ENCODE measurements around the gene GINS1.

Gene GINS1

DNA sequence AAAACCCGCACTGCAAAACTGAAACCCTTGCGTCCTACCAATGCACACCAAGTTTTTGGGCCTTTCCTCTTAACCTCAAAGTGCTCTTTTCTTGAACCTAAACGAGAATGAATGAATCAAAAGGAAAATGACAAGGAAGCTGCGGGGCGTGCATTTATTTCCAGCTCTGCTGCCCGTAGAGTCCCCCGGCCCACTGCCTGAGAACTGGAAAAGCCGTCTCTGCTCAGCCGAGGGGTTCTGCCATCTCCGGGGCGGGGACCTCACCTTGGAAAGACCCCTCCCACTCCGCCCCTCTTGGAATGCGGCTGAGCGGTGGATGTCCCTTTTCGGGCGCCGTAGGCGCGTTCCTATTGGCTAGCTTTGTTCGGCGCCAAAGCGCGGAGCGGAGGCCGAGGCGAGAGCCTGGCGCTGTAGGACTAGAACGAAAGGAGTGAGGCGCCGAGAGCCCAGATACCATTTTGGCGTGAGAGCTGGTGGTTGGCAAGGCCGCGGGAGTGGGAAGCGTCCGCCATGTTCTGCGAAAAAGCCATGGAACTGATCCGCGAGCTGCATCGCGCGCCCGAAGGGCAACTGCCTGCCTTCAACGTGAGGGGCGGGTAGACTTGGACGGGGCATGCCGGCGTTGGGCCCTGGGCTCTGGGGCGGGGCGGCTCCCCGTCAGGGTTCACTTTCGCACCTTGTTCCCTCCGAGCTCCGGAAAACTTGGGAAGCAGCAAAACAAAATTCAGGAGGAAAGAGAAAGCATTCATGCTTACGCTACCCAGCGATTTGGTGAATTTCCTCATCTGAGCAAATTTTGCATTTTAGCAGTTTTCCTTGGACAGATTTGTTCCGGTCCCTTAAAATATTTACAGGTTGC lies at the start of gene GINS1:
Gene GINS1, plus strand, starts transcription at position 363 of the 859 bp plus-strand sequence. Its CDS starts 148 bp downstream, at position 511.
- peaks cover 41% of the 10 kb centered on the region for H3K79me2 ChIP-seq (ENCODE audit: low read length)
- H3K9ac ChIP-seq (ENCODE audit: low read length), result peak within 1 kb of the TSS; percentile 84
- peaks cover 8% of the 10 kb centered on the region; the same call in 1 of the 2 replicates for H3K4me1 ChIP-seq (ENCODE audit: low read length)
- H3K9me3 ChIP-seq (replicated peaks; ENCODE audit: insufficient read depth, low read length), result no peaks in the 10 kb centered on the region
- no peaks in the 10 kb centered on the region for H3K9me2 ChIP-seq (replicated peaks; ENCODE audit: insufficient read depth, low read length)
- no peaks in the 10 kb centered on the region for H3K36me3 ChIP-seq (replicated peaks; ENCODE audit: insufficient read depth, low read length)
- peak within 1 kb of the TSS; percentile 90 for H3K4me3 ChIP-seq (ENCODE audit: low read length)
- no peak for TF ChIP-seq EZH2 (optimal IDR thresholded peaks at IDR 0.05; ENCODE audit: low read depth, low read length)
- no peak for TF ChIP-seq EZH2phosphoT487 (IDR thresholded peaks at IDR 0.05; ENCODE audit: low read length)
- TF ChIP-seq, protein P1, sequence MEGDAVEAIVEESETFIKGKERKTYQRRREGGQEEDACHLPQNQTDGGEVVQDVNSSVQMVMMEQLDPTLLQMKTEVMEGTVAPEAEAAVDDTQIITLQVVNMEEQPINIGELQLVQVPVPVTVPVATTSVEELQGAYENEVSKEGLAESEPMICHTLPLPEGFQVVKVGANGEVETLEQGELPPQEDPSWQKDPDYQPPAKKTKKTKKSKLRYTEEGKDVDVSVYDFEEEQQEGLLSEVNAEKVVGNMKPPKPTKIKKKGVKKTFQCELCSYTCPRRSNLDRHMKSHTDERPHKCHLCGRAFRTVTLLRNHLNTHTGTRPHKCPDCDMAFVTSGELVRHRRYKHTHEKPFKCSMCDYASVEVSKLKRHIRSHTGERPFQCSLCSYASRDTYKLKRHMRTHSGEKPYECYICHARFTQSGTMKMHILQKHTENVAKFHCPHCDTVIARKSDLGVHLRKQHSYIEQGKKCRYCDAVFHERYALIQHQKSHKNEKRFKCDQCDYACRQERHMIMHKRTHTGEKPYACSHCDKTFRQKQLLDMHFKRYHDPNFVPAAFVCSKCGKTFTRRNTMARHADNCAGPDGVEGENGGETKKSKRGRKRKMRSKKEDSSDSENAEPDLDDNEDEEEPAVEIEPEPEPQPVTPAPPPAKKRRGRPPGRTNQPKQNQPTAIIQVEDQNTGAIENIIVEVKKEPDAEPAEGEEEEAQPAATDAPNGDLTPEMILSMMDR (IDR thresholded peaks at IDR 0.05; ENCODE audit: low read length), result no peak
- H3K27me3 ChIP-seq (replicated peaks; ENCODE audit: insufficient read depth, low read length), result no peaks in the 10 kb centered on the region
- peaks cover 6% of the 10 kb centered on the region; the same call in 1 of the 2 replicates for H3F3A ChIP-seq (ENCODE audit: insufficient read depth, low read length)
- peak; percentile 82 for DNase-seq
- peak within 1 kb of the TSS; percentile 32 for H3K4me2 ChIP-seq (ENCODE audit: low read depth, low read length)
- H3K27ac ChIP-seq (ENCODE audit: low read length), result peak within 1 kb of the TSS; percentile 68; the same call in 1 of the 2 replicates
- peak within 1 kb of the TSS; percentile 89 for H2AFZ ChIP-seq (ENCODE audit: low read length)
- no peaks in the 10 kb centered on the region for H4K20me1 ChIP-seq (ENCODE audit: insufficient read depth, low read length)

DNA sequence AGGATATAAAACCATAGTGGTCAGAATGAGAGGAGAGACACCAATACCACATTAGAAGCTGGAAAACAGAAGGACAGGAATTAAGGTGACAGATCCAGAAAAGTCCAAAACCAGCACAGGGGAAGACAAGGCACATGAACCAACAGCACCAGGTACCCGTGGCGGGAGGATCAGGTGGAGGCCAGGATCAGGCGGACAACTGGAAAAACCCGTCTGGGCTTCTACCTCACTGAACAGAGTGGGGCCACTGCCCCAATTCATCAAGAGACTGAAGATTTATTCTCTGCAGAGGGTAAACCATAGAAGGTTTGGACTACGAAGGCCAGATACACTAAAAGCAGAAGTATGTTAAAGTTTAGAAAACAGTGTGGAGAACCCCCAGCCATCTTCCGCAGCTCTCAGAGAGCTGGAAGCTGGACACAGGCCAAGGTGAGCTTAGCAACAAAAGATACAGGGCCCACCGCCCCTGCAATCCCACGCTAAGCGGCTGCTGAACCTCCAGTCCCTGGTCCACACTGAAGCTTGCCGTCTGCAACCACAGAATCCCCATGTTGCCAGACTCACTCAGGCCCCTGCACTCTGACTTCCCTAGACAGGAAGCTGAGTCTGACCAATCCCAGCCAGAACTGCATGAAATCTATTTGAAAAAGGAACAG lies 46.7 kb upstream of the GINS1 start:
- Histone ChIP-seq H3K36me3 (replicated peaks; ENCODE audit: insufficient read depth, low read length) (no peaks in the 10 kb centered on the region), H3K79me2 (ENCODE audit: low read length) (peaks cover 96% of the 10 kb centered on the region), H3K9me3 (replicated peaks; ENCODE audit: insufficient read depth, low read length) (no peaks in the 10 kb centered on the region), H3K4me3 (ENCODE audit: low read length) (no peak overlapping the region), H2AFZ (ENCODE audit: low read length) (no peak overlapping the region), H3F3A (ENCODE audit: insufficient read depth, low read length) (no peaks in the 10 kb centered on the region; the same call in 1 of the 2 replicates), H4K20me1 (ENCODE audit: insufficient read depth, low read length) (0 out of 2 replicates have a peak, but pooled peaks cover 6% of the 10 kb centered on the region), H3K27me3 (replicated peaks; ENCODE audit: insufficient read depth, low read length) (no peaks in the 10 kb centered on the region), H3K4me2 (ENCODE audit: low read depth, low read length) (no peak overlapping the region), H3K27ac (ENCODE audit: low read length) (no peak overlapping the region), H3K9ac (ENCODE audit: low read length) (no peak overlapping the region), H3K9me2 (replicated peaks; ENCODE audit: insufficient read depth, low read length) (no peaks in the 10 kb centered on the region), H3K4me1 (ENCODE audit: low read length) (peaks cover 7% of the 10 kb centered on the region; the same call in 1 of the 2 replicates)
- DNase-seq, result no peak
- TF ChIP-seq, protein P1 (IDR thresholded peaks at IDR 0.05; ENCODE audit: low read length), result no peak
- no peak for TF ChIP-seq EZH2 (optimal IDR thresholded peaks at IDR 0.05; ENCODE audit: low read depth, low read length)
- TF ChIP-seq EZH2phosphoT487 (IDR thresholded peaks at IDR 0.05; ENCODE audit: low read length), result no peak

DNA sequence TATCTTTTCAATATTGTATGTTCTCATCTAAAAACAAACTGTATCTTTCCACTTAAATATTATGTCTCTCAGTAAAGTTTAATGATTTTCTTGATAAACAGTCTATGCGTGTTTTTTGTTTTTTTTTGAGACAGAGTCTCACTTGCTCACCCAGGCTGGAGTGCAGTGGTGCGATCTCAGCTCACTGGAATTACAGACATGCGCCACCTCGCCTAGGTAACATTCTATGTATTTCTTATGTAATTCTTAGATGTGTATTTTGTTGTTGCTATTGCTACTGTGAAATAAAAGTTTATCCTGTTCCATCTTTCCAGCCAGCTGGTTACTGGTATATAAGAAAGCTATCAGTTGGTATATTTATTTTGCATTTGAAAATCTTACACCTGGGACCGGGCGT lies 46.2 kb upstream of the GINS1 start:
- Histone ChIP-seq H3K79me2 (ENCODE audit: low read length) (peaks cover 96% of the 10 kb centered on the region), H4K20me1 (ENCODE audit: insufficient read depth, low read length) (0 out of 2 replicates have a peak, but pooled peaks cover 6% of the 10 kb centered on the region), H3K9me3 (replicated peaks; ENCODE audit: insufficient read depth, low read length) (no peaks in the 10 kb centered on the region), H2AFZ (ENCODE audit: low read length) (no peak overlapping the region), H3K4me2 (ENCODE audit: low read depth, low read length) (no peak overlapping the region), H3K4me1 (ENCODE audit: low read length) (peaks cover 3% of the 10 kb centered on the region; the same call in 1 of the 2 replicates), H3K36me3 (replicated peaks; ENCODE audit: insufficient read depth, low read length) (no peaks in the 10 kb centered on the region), H3K4me3 (ENCODE audit: low read length) (no peak overlapping the region), H3K27ac (ENCODE audit: low read length) (no peak overlapping the region), H3F3A (ENCODE audit: insufficient read depth, low read length) (no peaks in the 10 kb centered on the region; the same call in 1 of the 2 replicates), H3K9me2 (replicated peaks; ENCODE audit: insufficient read depth, low read length) (no peaks in the 10 kb centered on the region), H3K27me3 (replicated peaks; ENCODE audit: insufficient read depth, low read length) (no peaks in the 10 kb centered on the region), H3K9ac (ENCODE audit: low read length) (no peak overlapping the region)
- DNase-seq, result no peak
- TF ChIP-seq, protein P1 (IDR thresholded peaks at IDR 0.05; ENCODE audit: low read length), result no peak
- TF ChIP-seq EZH2 (optimal IDR thresholded peaks at IDR 0.05; ENCODE audit: low read depth, low read length), result no peak
- no peak for TF ChIP-seq EZH2phosphoT487 (IDR thresholded peaks at IDR 0.05; ENCODE audit: low read length)
